Cardiac muscle cell (in vitro differentiated cells and primary cell): ENCODE measurements around the gene FGF19. TPM values are rescaled to one million over a fixed set of nuclear protein-coding genes. Genes with fewer than 3 reads are reported as not detected.

Experiments used
- DNase-seq, 2 donors: peaks; one replicate each; pipeline versions ENCODE4 v3.0.0 to v3.0.0-alpha.2; 2010 to 2017; ENCODE audit warnings: low read depth in 1 of 2, low spot score in 1 of 2
- H3K27ac ChIP-seq: fragments of 200-600 bp; sonication (generic); 2 replicates; pipeline ENCODE4 v1.5.1; 2016
- H3K27me3 ChIP-seq: fragments of 200-600 bp; sonication (generic); 2 replicates; pipeline ENCODE4 v1.6.0; 2016; ENCODE audit warnings: control low read depth
- H3K36me3 ChIP-seq: fragments of 200-600 bp; sonication (generic); 2 replicates; pipeline ENCODE4 v1.5.1; 2016; ENCODE audit warnings: control low read depth
- H3K4me1 ChIP-seq: fragments of 200-600 bp; sonication (generic); 2 replicates; pipeline ENCODE4 v1.8.1; 2017; ENCODE audit warnings: low read depth, mild to moderate bottlenecking, mixed run types
- H3K4me3 ChIP-seq: fragments of 200-600 bp; sonication (generic); 2 replicates; pipeline ENCODE4 v1.5.1; 2016; ENCODE audit warnings: mild to moderate bottlenecking
- H3K9me3 ChIP-seq: fragments of 200-600 bp; sonication (generic); 2 replicates; pipeline ENCODE4 v1.5.1; 2017; ENCODE audit warnings: low read depth, mild to moderate bottlenecking, control low read depth
- CTCF ChIP-seq: IDR thresholded peaks from 2 replicates; pipeline ENCODE4 v1.5.1; 2012; ENCODE audit warnings: low read depth, mild to moderate bottlenecking, low read length
- polyA plus RNA-seq: library from polyadenylated mRNA; unstranded; fragments of >200 nt; fragmentation: Nextera tagmentation; extraction: Ambion mirVana; gene quantifications from 2 replicates; pipeline ENCODE4 v1.2.1, GENCODE V29; 2016
- total RNA-seq: library from RNA; depleted of rRNA; stranded (reverse); fragments of >200 nt; gene quantifications from 2 replicates; pipeline ENCODE4 v1.2.3, GENCODE V29; 2016

Gene FGF19
- total and polyA plus RNA-seq, 2 experiments from 2014 or later: not detected

- Histone ChIP-seq H3K4me1 (no peaks in the 10 kb centered on the region), H3K27ac (no peak overlapping the region), H3K9me3 (no peaks in the 10 kb centered on the region), H3K4me3 (no peak overlapping the region), H3K27me3 (peaks cover 12% of the 10 kb centered on the region), H3K36me3 (no peaks in the 10 kb centered on the region)
- DNase-seq: no peak
- TF ChIP-seq CTCF: no peak
Observed at GRCh38 chr11:69685348-69685747, 18.5 kb downstream of the FGF19 start.

DNA sequence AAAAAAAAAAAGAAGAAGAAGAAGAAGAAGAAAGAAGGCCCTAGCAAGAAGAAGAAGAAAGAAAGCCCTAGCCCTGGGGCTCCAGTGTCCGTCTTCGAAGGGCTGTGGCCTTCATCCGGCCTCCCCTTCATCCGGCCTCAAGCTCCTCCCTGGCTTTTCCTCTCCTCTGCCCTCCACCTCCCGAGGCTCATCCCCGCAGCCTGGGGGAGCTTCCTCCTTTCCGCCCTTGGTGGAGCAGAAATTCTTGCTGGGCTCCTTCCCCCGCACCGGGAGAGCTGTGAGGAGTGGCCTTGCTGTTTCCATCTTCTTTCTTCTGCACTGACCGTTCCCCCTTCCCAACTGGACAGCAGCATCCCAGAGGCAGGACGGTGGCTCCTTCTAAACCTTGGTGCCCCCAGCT, 19.2 kb downstream of the FGF19 start:
- H3K9me3 ChIP-seq: no peaks in the 10 kb centered on the region
- H3K4me3 ChIP-seq: no peak overlapping the region
- no peaks in the 10 kb centered on the region for H3K4me1 ChIP-seq
- TF ChIP-seq CTCF: no peak
- H3K27ac ChIP-seq: no peak overlapping the region
- no peak for DNase-seq
- H3K27me3 ChIP-seq: peaks cover 12% of the 10 kb centered on the region
- no peaks in the 10 kb centered on the region for H3K36me3 ChIP-seq

DNA sequence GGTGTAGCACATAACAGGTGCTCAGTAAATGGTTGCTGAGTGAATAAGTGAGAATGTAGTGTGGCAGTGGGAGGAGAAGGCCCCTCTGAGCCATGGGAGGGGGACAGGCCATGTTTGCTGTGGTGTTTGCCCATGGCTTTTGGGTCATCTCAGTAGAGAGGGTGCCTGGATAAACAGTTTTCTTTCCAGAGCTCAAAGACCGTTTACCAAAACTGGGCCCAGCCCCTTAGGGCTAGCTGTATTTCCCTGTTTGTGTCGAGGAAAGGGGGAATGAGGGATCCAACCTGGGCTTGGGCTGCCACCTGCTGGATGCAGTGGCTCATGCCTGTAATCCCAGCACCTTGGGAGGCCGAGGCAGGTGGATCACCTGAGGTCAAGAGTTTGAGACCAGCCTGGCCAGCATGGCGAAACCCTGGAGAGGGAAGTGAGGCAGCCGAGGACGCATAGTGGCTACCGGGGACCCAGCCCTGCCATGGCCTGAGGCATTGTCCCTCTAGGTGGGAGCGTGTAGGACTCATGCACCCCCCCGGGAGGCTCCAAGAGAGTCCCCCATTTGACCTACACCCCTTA, 20.0 kb downstream of the FGF19 start:
- Histone ChIP-seq H3K36me3 (no peaks in the 10 kb centered on the region), H3K27ac (no peak overlapping the region), H3K27me3 (peaks cover 12% of the 10 kb centered on the region), H3K9me3 (no peaks in the 10 kb centered on the region), H3K4me1 (no peaks in the 10 kb centered on the region), H3K4me3 (no peak overlapping the region)
- DNase-seq: peak in 1 of 2 donors; percentile 15
- peak; percentile 26 for TF ChIP-seq CTCF

- Histone ChIP-seq H3K36me3 (no peaks in the 10 kb centered on the region), H3K27ac (no peak overlapping the region), H3K4me1 (no peaks in the 10 kb centered on the region), H3K9me3 (no peaks in the 10 kb centered on the region), H3K27me3 (peaks cover 12% of the 10 kb centered on the region), H3K4me3 (no peak overlapping the region)
- TF ChIP-seq CTCF: no peak
- no peak for DNase-seq
Observed at GRCh38 chr11:69682681-69683326, 21.0 kb downstream of the FGF19 start.

DNA sequence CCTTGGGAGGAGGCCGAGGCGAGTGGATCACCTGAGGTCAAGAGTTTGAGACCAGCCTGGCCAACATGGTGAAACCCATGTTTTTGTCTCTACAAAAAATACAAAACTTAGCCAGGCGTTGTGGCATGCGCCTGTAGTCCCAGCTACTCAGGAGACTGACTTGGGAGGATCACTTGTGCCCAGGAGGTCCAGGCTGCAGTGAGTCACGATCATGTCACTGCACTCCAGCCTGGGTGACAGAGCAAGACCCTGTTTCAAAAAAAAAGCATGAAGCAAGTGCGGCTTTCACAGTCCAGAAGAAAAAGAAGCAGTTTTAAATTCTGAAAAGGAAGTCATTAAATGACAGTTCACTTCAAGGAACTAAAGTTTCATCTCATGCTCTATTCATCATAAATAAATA, 21.6 kb downstream of the FGF19 start:
- Histone ChIP-seq H3K4me1 (no peaks in the 10 kb centered on the region), H3K4me3 (no peak overlapping the region), H3K27me3 (peaks cover 12% of the 10 kb centered on the region), H3K27ac (no peak overlapping the region), H3K36me3 (no peaks in the 10 kb centered on the region), H3K9me3 (no peaks in the 10 kb centered on the region)
- no peak for DNase-seq
- TF ChIP-seq CTCF: no peak
